ENCODE data around the gene SHC3. TPM values are rescaled to one million over a fixed set of nuclear protein-coding genes. Genes with fewer than 3 reads are reported as not detected.
A peak's percentile ranks its signal among the peaks of the same experiment; 100 is the strongest.

Gene SHC3
- total and polyA plus RNA-seq, 9 of the 15 experiments (the other 6 are each of a cell fraction or from before 2014, with no cell fraction given), result not detected

DNA sequence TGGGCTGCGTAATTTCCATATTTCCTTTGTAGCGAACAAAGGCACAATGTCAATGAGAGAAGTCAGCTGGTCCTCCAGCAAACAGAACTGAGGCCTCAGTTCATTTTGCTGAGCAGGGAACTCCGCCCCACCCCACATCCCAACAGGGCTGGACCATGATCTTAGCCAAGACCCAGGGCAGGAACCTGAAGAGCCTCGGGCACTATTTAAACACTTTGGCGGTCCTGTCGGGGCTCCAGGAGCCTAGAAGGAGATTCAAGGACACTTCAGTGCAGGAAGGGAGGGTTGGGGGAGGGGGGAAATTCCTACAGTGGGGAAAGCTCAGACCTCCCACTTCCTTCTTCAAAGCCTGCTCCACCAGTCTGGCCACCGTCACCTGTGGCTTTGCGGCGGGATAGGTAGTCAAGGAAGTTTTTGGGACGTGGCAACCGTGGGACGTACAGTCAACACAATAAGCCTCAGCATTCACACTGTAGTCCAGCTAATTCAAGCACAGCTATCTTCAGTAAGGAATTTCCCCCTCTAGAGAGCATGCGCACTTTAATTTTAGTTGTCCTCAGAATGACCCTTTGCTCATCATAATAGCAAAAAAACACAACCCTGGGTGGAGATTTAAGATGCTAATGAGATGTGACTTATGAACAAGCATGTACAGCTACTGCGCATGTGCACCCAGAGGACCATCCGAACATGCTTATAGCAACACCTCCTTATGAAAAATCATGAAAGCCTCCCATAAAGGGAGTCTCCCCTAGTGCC, 156.4 kb downstream of the SHC3 start:
- no peaks in the 10 kb centered on the region for H3K36me3 ChIP-seq (ENCODE audit: control insufficient read depth, insufficient read depth, low read length)
- no peak overlapping the region for H3K4me3 ChIP-seq
- H3K9me1 ChIP-seq (ENCODE audit: control insufficient read depth, insufficient read depth, low read length), result no peaks in the 10 kb centered on the region
- H2AFZ ChIP-seq (ENCODE audit: low read depth, low read length), result no peak overlapping the region
- H3K27ac ChIP-seq (ENCODE audit: extremely low read depth, low read depth, low read length), result no peak overlapping the region
- TF ChIP-seq NRF1 (conservative IDR thresholded peaks at IDR 0.05 in 1 of 2, IDR thresholded peaks at IDR 0.05 in 1 of 2) (peak; percentile 49 to 60; a peak in 3 of 4 replicates), HNRNPUL1 (IDR thresholded peaks at IDR 0.05; ENCODE audit: low read length) (no peak)
- no peaks in the 10 kb centered on the region for H3K9me3 ChIP-seq (replicated peaks; ENCODE audit: control insufficient read depth, insufficient read depth, low read depth, low read length)
- H3K27me3 ChIP-seq (ENCODE audit: control insufficient read depth in 2 of 2, insufficient read depth in 2 of 2, low read length in 2 of 2), result no peaks in the 10 kb centered on the region
- DNase-seq (ENCODE audit: extremely low read depth in 1 of 4, low spot score in 3 of 4) (no peak), FAIRE-seq (no peak), ATAC-seq (no peak)
- H3K79me2 ChIP-seq (ENCODE audit: control insufficient read depth, insufficient read depth, low read length), result no peaks in the 10 kb centered on the region
- in situ Hi-C loops (cut with MboI) (loop anchor here (25.0 kb wide), 1 partner anchor 1060 kb away; the partner anchor contains the start of gene CDK20), intact Hi-C loops (cut with micrococcal nuclease) (no loop called here)
- no TSS peak for BruUV-seq (replicated peaks)
- no peak overlapping the region for H3K4me2 ChIP-seq (ENCODE audit: insufficient read depth, low read length)
- no peaks in the 10 kb centered on the region for H3K4me1 ChIP-seq (replicated peaks in 1 of 2; ENCODE audit: control insufficient read depth in 2 of 2, insufficient read depth in 2 of 2, low read length in 2 of 2)
- CTCF ChIA-PET (ENCODE audit: low intra/inter-chr PET ratio), result no interaction called here
- POLR2A ChIA-PET, result no interaction called here
- H4K20me1 ChIP-seq (replicated peaks; ENCODE audit: control insufficient read depth, insufficient read depth, low read length), result no peaks in the 10 kb centered on the region
- WGBS (ENCODE audit: insufficient coverage, low coverage, missing lambda C conversion rate), result 26% methylated on average over 12 of the region's 15 CpGs
- no peak overlapping the region for H3K9ac ChIP-seq (ENCODE audit: insufficient read depth in 1 of 2, low read depth in 2 of 2, low read length in 2 of 2)

DNA sequence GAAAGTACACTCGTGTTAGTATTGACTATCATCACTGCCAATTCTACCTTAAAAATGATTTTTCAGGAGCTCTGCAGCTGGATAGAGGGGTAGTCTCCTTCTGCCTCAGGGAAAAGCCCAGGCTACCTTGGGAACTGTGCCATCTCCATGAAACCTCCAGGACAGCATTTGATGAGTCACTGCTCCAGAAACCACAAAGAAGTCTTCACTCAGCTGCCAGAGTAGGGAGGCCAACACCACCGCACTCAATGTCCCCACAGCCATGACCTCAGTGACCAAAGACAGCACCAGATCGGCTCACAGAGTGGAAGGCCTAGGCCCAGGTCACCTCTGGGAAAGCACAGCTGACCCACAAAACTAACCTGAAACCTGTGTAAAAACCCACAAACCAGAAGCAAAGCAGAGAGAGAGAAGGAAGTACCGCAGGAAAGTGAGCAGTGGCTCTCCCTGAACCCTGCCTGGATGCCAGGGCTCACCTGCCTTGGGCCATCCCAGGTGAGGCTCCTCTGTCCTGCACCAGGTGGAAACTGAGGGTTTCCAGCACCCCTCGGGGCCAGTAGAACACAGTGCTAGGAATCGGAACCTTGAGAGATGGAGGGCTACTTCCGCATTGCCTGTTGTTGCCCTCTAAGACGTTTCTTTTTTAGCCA, 157.3 kb downstream of the SHC3 start:
- H3K4me3 ChIP-seq, result no peak overlapping the region
- H4K20me1 ChIP-seq (replicated peaks; ENCODE audit: control insufficient read depth, insufficient read depth, low read length), result no peaks in the 10 kb centered on the region
- no peak overlapping the region for H3K4me2 ChIP-seq (ENCODE audit: insufficient read depth, low read length)
- ATAC-seq, result no peak
- intact Hi-C loops (cut with micrococcal nuclease), result no loop called here
- no peaks in the 10 kb centered on the region for H3K9me1 ChIP-seq (ENCODE audit: control insufficient read depth, insufficient read depth, low read length)
- WGBS (ENCODE audit: insufficient coverage, low coverage, missing lambda C conversion rate), result 17% methylated on average over 7 of the region's 8 CpGs
- BruUV-seq (replicated peaks), result no TSS peak
- H3K4me1 ChIP-seq (replicated peaks in 1 of 2; ENCODE audit: control insufficient read depth in 2 of 2, insufficient read depth in 2 of 2, low read length in 2 of 2), result no peaks in the 10 kb centered on the region
- no peak overlapping the region for H3K9ac ChIP-seq (ENCODE audit: insufficient read depth in 1 of 2, low read depth in 2 of 2, low read length in 2 of 2)
- ChIA-PET CTCF (ENCODE audit: low intra/inter-chr PET ratio) (no interaction called here), POLR2A (interaction anchor here (0.6 kb wide), 1 partner anchor 12 kb away, joined by 3 read pairs; no protein-coding TSS in a partner anchor)
- H3K9me3 ChIP-seq (replicated peaks; ENCODE audit: control insufficient read depth, insufficient read depth, low read depth, low read length), result no peaks in the 10 kb centered on the region
- DNase-seq (ENCODE audit: extremely low read depth in 1 of 4, low spot score in 3 of 4), result peak in 1 of 4 experiments; percentile 9
- H3K79me2 ChIP-seq (ENCODE audit: control insufficient read depth, insufficient read depth, low read length), result no peaks in the 10 kb centered on the region
- H3K27me3 ChIP-seq (ENCODE audit: control insufficient read depth in 2 of 2, insufficient read depth in 2 of 2, low read length in 2 of 2), result no peaks in the 10 kb centered on the region
- in situ Hi-C loops (cut with MboI), result loop anchor here (25.0 kb wide), 1 partner anchor 1059 kb away; the partner anchor contains the start of gene CDK20
- H3K27ac ChIP-seq (ENCODE audit: extremely low read depth, low read depth, low read length), result no peak overlapping the region
- H2AFZ ChIP-seq (ENCODE audit: low read depth, low read length), result no peak overlapping the region
- no peaks in the 10 kb centered on the region for H3K36me3 ChIP-seq (ENCODE audit: control insufficient read depth, insufficient read depth, low read length)
- no peak for FAIRE-seq
- TF ChIP-seq, protein P1, sequence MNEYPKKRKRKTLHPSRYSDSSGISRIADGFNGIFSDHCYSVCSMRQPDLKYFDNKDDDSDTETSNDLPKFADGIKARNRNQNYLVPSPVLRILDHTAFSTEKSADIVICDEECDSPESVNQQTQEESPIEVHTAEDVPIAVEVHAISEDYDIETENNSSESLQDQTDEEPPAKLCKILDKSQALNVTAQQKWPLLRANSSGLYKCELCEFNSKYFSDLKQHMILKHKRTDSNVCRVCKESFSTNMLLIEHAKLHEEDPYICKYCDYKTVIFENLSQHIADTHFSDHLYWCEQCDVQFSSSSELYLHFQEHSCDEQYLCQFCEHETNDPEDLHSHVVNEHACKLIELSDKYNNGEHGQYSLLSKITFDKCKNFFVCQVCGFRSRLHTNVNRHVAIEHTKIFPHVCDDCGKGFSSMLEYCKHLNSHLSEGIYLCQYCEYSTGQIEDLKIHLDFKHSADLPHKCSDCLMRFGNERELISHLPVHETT (CRISPR knock-in tag; conservative IDR thresholded peaks at IDR 0.05 in 1 of 2, IDR thresholded peaks at IDR 0.05 in 1 of 2), result no peak
- peak; percentile 75 for TF ChIP-seq MAFG (tag; conservative IDR thresholded peaks at IDR 0.05)
- TF ChIP-seq, protein P2, sequence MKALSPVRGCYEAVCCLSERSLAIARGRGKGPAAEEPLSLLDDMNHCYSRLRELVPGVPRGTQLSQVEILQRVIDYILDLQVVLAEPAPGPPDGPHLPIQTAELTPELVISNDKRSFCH (CRISPR knock-in tag; IDR thresholded peaks at IDR 0.05), result no peak
- TF ChIP-seq, protein P2 (tag; IDR thresholded peaks at IDR 0.05), result no peak
- no peak for TF ChIP-seq ERF (CRISPR knock-in tag; IDR thresholded peaks at IDR 0.05)
- TF ChIP-seq NR2F6 (CRISPR knock-in tag; IDR thresholded peaks at IDR 0.05), result no peak
- TF ChIP-seq ZNF766 (CRISPR knock-in tag; conservative IDR thresholded peaks at IDR 0.05), result 0 out of 2 replicates have a peak, but pooled peaks have one; percentile 32
- TF ChIP-seq CCNT2 (IDR thresholded peaks at IDR 0.05; ENCODE audit: borderline replicate concordance, extremely low read depth, insufficient read length, low read depth, low read length), result no peak
- no peak for TF ChIP-seq ZNF324 (CRISPR knock-in tag; IDR thresholded peaks at IDR 0.05)
- TF ChIP-seq ESRRA (IDR thresholded peaks at IDR 0.05; ENCODE audit: borderline replicate concordance, low read depth), result 0 out of 2 replicates have a peak, but pooled peaks have one; percentile 17
